GM12891 (cell line): ENCODE data around the gene GATAD1.
"Not testable (repeated sequence)": the region's sequence is repeated elsewhere in the genome, so short reads cannot be mapped to it uniquely, and the experiment has no call there.

ENCODE experiments used
- PAX5 ChIP-seq: IDR thresholded peaks from 2 replicates; pipeline ENCODE4 v1.6.1; 2011; ENCODE audit warnings: low read length, moderate library complexity, mild to moderate bottlenecking; ENCODE audit not compliant: insufficient read depth, severe bottlenecking
- POLR2A ChIP-seq: IDR thresholded peaks from 2 replicates; pipeline ENCODE4 v1.6.1; 2011; ENCODE audit warnings: low read depth, low read length, control low read depth
- POLR2AphosphoS5 ChIP-seq: IDR thresholded peaks from 2 replicates; pipeline ENCODE4 v1.6.1; 2011; ENCODE audit warnings: low read depth, low read length, control low read depth

- not testable (repeated sequence) for TF ChIP-seq POLR2AphosphoS5, POLR2A, PAX5
These were observed 21.3 kb downstream of the GATAD1 start for GRCh38 chr7:92468589-92468988.
